K562 (cell line): ENCODE results near the gene BRD4. TPM values are rescaled to one million over a fixed set of nuclear protein-coding genes. Genes with fewer than 3 reads are reported as not detected.

Experiments
- ATAC-seq: fragments of 200-7000 bp; cut with Tn5 transposase; 3 replicates; pipeline ENCODE4 v1.9.1; 2020; ENCODE audit warnings: moderate library complexity
- BruUV-seq: library from RNA; stranded (reverse); fragments of 400-500 nt; replicated peaks from 2 replicates; lab custom pipeline; 2021; lab: Mats Ljungman, UMichigan
- CTCF ChIA-PET: fragments of 300-600 bp; formaldehyde crosslinking; extraction: SDS; loops from one replicate; lab custom pipeline; 2021; ENCODE audit warnings: low intra/inter-chr PET ratio; lab: Yijun Ruan, JAX
- POLR2A ChIA-PET: fragments of 300-600, 350-650 bp; sonication (Branson Sonifier 250); formaldehyde crosslinking; extraction: SDS; loops from one replicate; lab custom pipeline; 2021; ENCODE audit warnings: antibody characterized with exemption, inconsistent platforms; lab: Yijun Ruan, JAX
- DNase-seq, 4 experiments: peaks; one replicate each; pipeline versions ENCODE4 v3.0.0 to v3.0.0-alpha.2; 2011 to 2018; ENCODE audit warnings: low spot score in 3 of 4, mixed read lengths in 3 of 4; ENCODE audit errors: extremely low read depth in 1 of 4
- FAIRE-seq: peaks from 2 replicates; lab custom pipeline; 2011; peaks lifted over from hg19 to GRCh38; lab: Jason Lieb, UNC
- H2AFZ ChIP-seq: 2 replicates; pipeline ENCODE4 v1.6.0; 2011; ENCODE audit warnings: low read depth, low read length, control low read depth, inconsistent platforms
- H3K27ac ChIP-seq: fragments of 200-600 bp; 3 replicates; pipeline ENCODE4 v1.8.0; 2011; ENCODE audit warnings: low read depth, mild to moderate bottlenecking, control low read depth, inconsistent platforms, low read length, moderate library complexity, mixed read lengths; ENCODE audit errors: extremely low read depth
- H3K27me3 ChIP-seq, 2 experiments: fragments of 300-600 bp in 1 of 2; 2 replicates in 1 of 2; 3 replicates in 1 of 2; pipeline versions ENCODE4 v1.6.0 to v1.8.0; 2011; ENCODE audit warnings: inconsistent platforms in 2 of 2, low read length in 2 of 2, mild to moderate bottlenecking in 1 of 2, mixed read lengths in 1 of 2, moderate library complexity in 1 of 2; ENCODE audit not compliant: control insufficient read depth in 2 of 2, insufficient read depth in 2 of 2
- H3K36me3 ChIP-seq: fragments of 300-600 bp; 3 replicates; pipeline ENCODE4 v1.8.0; 2011; ENCODE audit warnings: mild to moderate bottlenecking, low read length, inconsistent platforms; ENCODE audit not compliant: control insufficient read depth, insufficient read depth
- H3K4me1 ChIP-seq, 2 experiments: fragments of 200-600 bp in 1 of 2; replicated peaks in 1 of 2; 2 replicates in 1 of 2; 3 replicates in 1 of 2; pipeline versions ENCODE4 v1.5.1 to v1.8.0; 2011; ENCODE audit warnings: inconsistent platforms in 2 of 2, low read length in 2 of 2, mild to moderate bottlenecking in 1 of 2, mixed read lengths in 1 of 2, moderate library complexity in 1 of 2; ENCODE audit not compliant: control insufficient read depth in 2 of 2, insufficient read depth in 2 of 2
- H3K4me2 ChIP-seq: 2 replicates; pipeline ENCODE4 v1.6.1; 2011; ENCODE audit warnings: low read length, control low read depth, inconsistent platforms, mixed read lengths; ENCODE audit not compliant: insufficient read depth
- H3K4me3 ChIP-seq: fragments of 200-600 bp; sonication (generic), shearing (Covaris generic); 2 replicates; pipeline ENCODE4 v1.5.1; 2016; ENCODE audit warnings: control low read depth, inconsistent platforms
- H3K79me2 ChIP-seq: fragments of 200-600 bp; 3 replicates; pipeline ENCODE4 v1.8.0; 2011; ENCODE audit warnings: low read length, inconsistent platforms; ENCODE audit not compliant: control insufficient read depth, insufficient read depth
- H3K9ac ChIP-seq, 2 experiments: 2 replicates each; pipeline versions ENCODE4 v1.6.0 to v1.6.1; 2011; ENCODE audit warnings: low read depth in 2 of 2, low read length in 2 of 2, control low read depth in 1 of 2, inconsistent platforms in 1 of 2, mild to moderate bottlenecking in 1 of 2, mixed read lengths in 1 of 2; ENCODE audit not compliant: insufficient read depth in 1 of 2
- H3K9me1 ChIP-seq: one replicate; pipeline ENCODE4 v1.6.0; 2011; ENCODE audit warnings: inconsistent platforms, mild to moderate bottlenecking, low read length, moderate library complexity; ENCODE audit not compliant: control insufficient read depth, insufficient read depth
- H3K9me3 ChIP-seq: replicated peaks from 2 replicates; pipeline ENCODE4 v1.5.1; 2011; ENCODE audit warnings: low read depth, low read length, inconsistent platforms; ENCODE audit not compliant: control insufficient read depth, insufficient read depth
- H4K20me1 ChIP-seq: replicated peaks from 2 replicates; pipeline ENCODE4 v1.6.1; 2011; ENCODE audit warnings: low read length, inconsistent platforms, mixed read lengths; ENCODE audit not compliant: control insufficient read depth, insufficient read depth
- ARID3A ChIP-seq: IDR thresholded peaks from 2 replicates; pipeline ENCODE4 v1.6.1; 2012; ENCODE audit warnings: low read depth, low read length, improper control_type of control experiment, borderline replicate concordance
- CHD4 ChIP-seq: fragments of 200-600 bp; sonication (generic); IDR thresholded peaks from 3 replicates; pipeline ENCODE4 v1.6.1; 2012; ENCODE audit warnings: low read depth, mild to moderate bottlenecking, mixed read lengths, low read length, inconsistent platforms; ENCODE audit not compliant: insufficient read depth, insufficient replicate concordance, poor library complexity, severe bottlenecking
- CREB1 ChIP-seq, 2 experiments: sonication (generic) in 1 of 2; formaldehyde crosslinking in 1 of 2; IDR thresholded peaks; 2 replicates each; pipeline versions ENCODE4 v1.6.1 to v1.8.0; 2012 to 2022; ENCODE audit warnings: inconsistent platforms in 1 of 2, mild to moderate bottlenecking in 1 of 2, missing genetic modification reagents in 1 of 2, moderate library complexity in 1 of 2
- DIDO1 ChIP-seq: fragments of 450-650 bp; IDR thresholded peaks from 2 replicates; pipeline ENCODE4 v1.6.1; 2016; ENCODE audit warnings: low read depth, missing biosample characterization, missing genetic modification characterization
- ERF ChIP-seq: fragments of 450-650 bp; formaldehyde crosslinking; IDR thresholded peaks from 2 replicates; pipeline ENCODE4 v1.4.0; 2020; ENCODE audit warnings: mild to moderate bottlenecking, mixed read lengths
- NFIC ChIP-seq: fragments of 450-650 bp; IDR thresholded peaks from 2 replicates; pipeline ENCODE4 v1.6.1; 2017; ENCODE audit warnings: mild to moderate bottlenecking, inconsistent platforms
- NR2C2 ChIP-seq, 2 experiments: fragments of 200-800 bp in 1 of 2; sonication (Bioruptor generic) in 1 of 2; sonication (generic) in 1 of 2; formaldehyde crosslinking in 1 of 2; IDR thresholded peaks; 2 replicates each; pipeline versions ENCODE4 v1.6.1 to v1.8.0; 2016 to 2022; ENCODE audit warnings: mild to moderate bottlenecking in 1 of 2, missing compliant biosample characterization in 1 of 2, missing genetic modification characterization in 1 of 2, missing genetic modification reagents in 1 of 2
- NRF1 ChIP-seq, 2 experiments: fragments of 450-650 bp; IDR thresholded peaks in 1 of 2; conservative IDR thresholded peaks in 1 of 2; 2 replicates each; pipeline ENCODE4 v1.6.1; 2014; ENCODE audit warnings: mild to moderate bottlenecking in 2 of 2
- RBM15 ChIP-seq: fragments of 200-400 bp; formaldehyde crosslinking; IDR thresholded peaks from 2 replicates; pipeline ENCODE4 v1.6.1; 2018; ENCODE audit warnings: mild to moderate bottlenecking, low read length, moderate library complexity; ENCODE audit not compliant: insufficient read depth
- SMARCC2 ChIP-seq: fragments of 450-650 bp; IDR thresholded peaks from 2 replicates; pipeline ENCODE4 v1.6.1; 2017; ENCODE audit warnings: antibody characterized with exemption, moderate library complexity, mild to moderate bottlenecking, low read depth
- SUPT5H ChIP-seq: fragments of 450-650 bp; IDR thresholded peaks from 2 replicates; pipeline ENCODE4 v1.6.1; 2016
- XRCC4 ChIP-seq: IDR thresholded peaks from one replicate; pipeline ENCODE4 v1.6.1; 2011; ENCODE audit not compliant: insufficient read depth, insufficient read length; ENCODE audit errors: extremely low read depth
- ZEB2 ChIP-seq: fragments of 450-650 bp; IDR thresholded peaks from 2 replicates; pipeline ENCODE4 v1.6.1; 2016
- ZNF511 ChIP-seq: sonication (generic); formaldehyde crosslinking; IDR thresholded peaks from 2 replicates; pipeline ENCODE4 v1.8.0; 2022; ENCODE audit warnings: mild to moderate bottlenecking, missing genetic modification reagents
- WGBS: fragments of 100-300 bp; shearing (Covaris generic); methylation state at CpG from one replicate; pipeline ENCODE4 v1.1.6; 2016; ENCODE audit warnings: low coverage, mixed read lengths; ENCODE audit not compliant: insufficient coverage; ENCODE audit errors: missing lambda C conversion rate; 5-methylcytosine and 5-hydroxymethylcytosine counted together
- in situ Hi-C: fragments of 300-500 bp; cut with MboI; formaldehyde crosslinking; loops from 4 replicates; pipeline ENCODE4 v1.15.0; 2018; ENCODE audit warnings: inconsistent platforms, mixed read lengths
- intact Hi-C: fragments of 100-400 bp; cut with micrococcal nuclease; formaldehyde crosslinking; loops from 2 replicates; pipeline ENCODE4 v1.14.2; 2022
- polyA plus RNA-seq, 8 experiments: library from polyadenylated mRNA; depleted of rRNA in 4 of 8; stranded (reverse) in 5 of 8; unstranded in 3 of 8; fragments of >200 nt; fragmentation: Nextera tagmentation in 2 of 8; fragmentation: Illumina TruSeq in 1 of 8; extraction: Ambion mirVana in 2 of 8; extraction: Trizol in 1 of 8; gene quantifications; 2 replicates each; pipeline versions ENCODE4 v1.2.1 to v1.2.3, GENCODE V29; 2011 to 2014; ENCODE audit warnings: inconsistent platforms in 1 of 8, missing spikeins in 1 of 8
- total RNA-seq, 7 experiments: library from RNA; depleted of rRNA in 6 of 7; stranded (reverse); fragments of >200 nt in 6 of 7; fragmentation: Illumina TruSeq in 2 of 7; extraction: Trizol in 2 of 7; gene quantifications; 2 replicates each; pipeline versions ENCODE4 v1.2.1 to v1.2.3, GENCODE V29; 2011 to 2021; ENCODE audit warnings: low replicate concordance in 1 of 7
- TF ChIP-seq, protein P1 (sequence below), 3 experiments: IDR thresholded peaks in 2 of 3; conservative IDR thresholded peaks in 1 of 3; 2 replicates each; pipeline ENCODE4 v1.5.1; 2011 to 2012; ENCODE audit warnings: low read length in 3 of 3, mild to moderate bottlenecking in 3 of 3, control low read depth in 2 of 3, improper control_type of control experiment in 1 of 3, inconsistent platforms in 1 of 3, low read depth in 1 of 3, mixed read lengths in 1 of 3, moderate library complexity in 1 of 3; ENCODE audit not compliant: insufficient read depth in 2 of 3
- TF ChIP-seq, protein P2 (sequence below): fragments of 250-450 bp; sonication (Bioruptor Pico); IDR thresholded peaks from 2 replicates; pipeline ENCODE4 v1.8.0; 2021; ENCODE audit warnings: moderate library complexity, mild to moderate bottlenecking, inconsistent platforms

Gene BRD4
- total and polyA plus RNA-seq, 9 of the 15 experiments (the other 6 are each of a cell fraction or from before 2014, with no cell fraction given) = 1.8 to 105 (median 15.6) TPM

- Histone ChIP-seq H3K27me3 (peaks cover 11 to 44% of the 10 kb centered on the region in 2 experiments; a peak in 4 of 5 replicates), H2AFZ (no peak overlapping the region), H3K4me1 (peaks cover 0 to 33% of the 10 kb centered on the region in 2 experiments; a peak in 2 of 5 replicates), H3K79me2 (no peaks in the 10 kb centered on the region), H3K36me3 (no peaks in the 10 kb centered on the region), H3K9ac (no peak overlapping the region), H3K9me1 (no peaks in the 10 kb centered on the region), H3K9me3 (no peaks in the 10 kb centered on the region), H3K4me3 (no peak overlapping the region), H3K27ac (no peak overlapping the region), H4K20me1 (no peaks in the 10 kb centered on the region; the same call in 1 of the 2 replicates), H3K4me2 (no peak overlapping the region)
- FAIRE-seq = no peak
- peak in 2 of 4 experiments; percentile 57 to 60 for DNase-seq
- in situ Hi-C loops = no loop called here
- 6% methylated on average over 40 of the region's 91 CpGs for WGBS
- BruUV-seq = no TSS peak
- POLR2A ChIA-PET = no interaction called here
- CTCF ChIA-PET = no interaction called here
- ATAC-seq = peak; percentile 49
- intact Hi-C loops = no loop called here
- TF ChIP-seq CREB1 (IDR thresholded peaks at IDR 0.05) = no peak
- TF ChIP-seq CREB1 (CRISPR knock-in tag; IDR thresholded peaks at IDR 0.05) = no peak
- no peak for TF ChIP-seq ZNF511
- peak; percentile 51 to 52 for TF ChIP-seq NRF1 (conservative IDR thresholded peaks at IDR 0.05 in 1 of 2, IDR thresholded peaks at IDR 0.05 in 1 of 2)
- TF ChIP-seq CHD4 = no peak
- no peak for TF ChIP-seq NR2C2 (CRISPR knock-in tag; IDR thresholded peaks at IDR 0.05)
- no peak for TF ChIP-seq NR2C2 (tag; IDR thresholded peaks at IDR 0.05)
- TF ChIP-seq ZEB2 = peak; percentile 46; the same call in 1 of the 2 replicates
- TF ChIP-seq, protein P1, sequence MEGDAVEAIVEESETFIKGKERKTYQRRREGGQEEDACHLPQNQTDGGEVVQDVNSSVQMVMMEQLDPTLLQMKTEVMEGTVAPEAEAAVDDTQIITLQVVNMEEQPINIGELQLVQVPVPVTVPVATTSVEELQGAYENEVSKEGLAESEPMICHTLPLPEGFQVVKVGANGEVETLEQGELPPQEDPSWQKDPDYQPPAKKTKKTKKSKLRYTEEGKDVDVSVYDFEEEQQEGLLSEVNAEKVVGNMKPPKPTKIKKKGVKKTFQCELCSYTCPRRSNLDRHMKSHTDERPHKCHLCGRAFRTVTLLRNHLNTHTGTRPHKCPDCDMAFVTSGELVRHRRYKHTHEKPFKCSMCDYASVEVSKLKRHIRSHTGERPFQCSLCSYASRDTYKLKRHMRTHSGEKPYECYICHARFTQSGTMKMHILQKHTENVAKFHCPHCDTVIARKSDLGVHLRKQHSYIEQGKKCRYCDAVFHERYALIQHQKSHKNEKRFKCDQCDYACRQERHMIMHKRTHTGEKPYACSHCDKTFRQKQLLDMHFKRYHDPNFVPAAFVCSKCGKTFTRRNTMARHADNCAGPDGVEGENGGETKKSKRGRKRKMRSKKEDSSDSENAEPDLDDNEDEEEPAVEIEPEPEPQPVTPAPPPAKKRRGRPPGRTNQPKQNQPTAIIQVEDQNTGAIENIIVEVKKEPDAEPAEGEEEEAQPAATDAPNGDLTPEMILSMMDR (IDR thresholded peaks at IDR 0.05 in 2 of 3, conservative IDR thresholded peaks at IDR 0.05 in 1 of 3; ENCODE audit: insufficient read depth in 2 of 3, low read depth in 1 of 3, low read length in 3 of 3) = peak in 2 of 3 experiments; percentile 4 to 15; a peak in 1 of 6 replicates
- TF ChIP-seq ARID3A = no peak
- no peak for TF ChIP-seq NFIC
- no peak for TF ChIP-seq XRCC4
- TF ChIP-seq RBM15 = no peak
- TF ChIP-seq, protein P2, sequence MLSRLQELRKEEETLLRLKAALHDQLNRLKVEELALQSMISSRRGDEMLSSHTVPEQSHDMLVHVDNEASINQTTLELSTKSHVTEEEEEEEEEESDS = no peak
- no peak for TF ChIP-seq SMARCC2
- TF ChIP-seq SUPT5H = no peak
- no peak for TF ChIP-seq ERF (CRISPR knock-in tag)
- no peak for TF ChIP-seq DIDO1 (tag)
Measured at GRCh38 chr19:15195371-15196334, 136.7 kb downstream of the BRD4 start.
